K562 (cell line): ENCODE results near the gene CDR2L. TPM values are rescaled to one million over a fixed set of nuclear protein-coding genes. Genes with fewer than 3 reads are reported as not detected.

Source experiments
- ATAC-seq: fragments of 200-7000 bp; cut with Tn5 transposase; 3 replicates; pipeline ENCODE4 v1.9.1; 2020; ENCODE audit warnings: moderate library complexity
- BruUV-seq: library from RNA; stranded (reverse); fragments of 400-500 nt; replicated peaks from 2 replicates; lab custom pipeline; 2021; lab: Mats Ljungman, UMichigan
- CTCF ChIA-PET: fragments of 300-600 bp; formaldehyde crosslinking; extraction: SDS; loops from one replicate; lab custom pipeline; 2021; ENCODE audit warnings: low intra/inter-chr PET ratio; lab: Yijun Ruan, JAX
- POLR2A ChIA-PET: fragments of 300-600, 350-650 bp; sonication (Branson Sonifier 250); formaldehyde crosslinking; extraction: SDS; loops from one replicate; lab custom pipeline; 2021; ENCODE audit warnings: antibody characterized with exemption, inconsistent platforms; lab: Yijun Ruan, JAX
- DNase-seq, 4 experiments: peaks; one replicate each; pipeline versions ENCODE4 v3.0.0 to v3.0.0-alpha.2; 2011 to 2018; ENCODE audit warnings: low spot score in 3 of 4, mixed read lengths in 3 of 4; ENCODE audit errors: extremely low read depth in 1 of 4
- FAIRE-seq: peaks from 2 replicates; lab custom pipeline; 2011; peaks lifted over from hg19 to GRCh38; lab: Jason Lieb, UNC
- H2AFZ ChIP-seq: 2 replicates; pipeline ENCODE4 v1.6.0; 2011; ENCODE audit warnings: low read depth, low read length, control low read depth, inconsistent platforms
- H3K27ac ChIP-seq: fragments of 200-600 bp; 3 replicates; pipeline ENCODE4 v1.8.0; 2011; ENCODE audit warnings: low read depth, mild to moderate bottlenecking, control low read depth, inconsistent platforms, low read length, moderate library complexity, mixed read lengths; ENCODE audit errors: extremely low read depth
- H3K27me3 ChIP-seq, 2 experiments: fragments of 300-600 bp in 1 of 2; 2 replicates in 1 of 2; 3 replicates in 1 of 2; pipeline versions ENCODE4 v1.6.0 to v1.8.0; 2011; ENCODE audit warnings: inconsistent platforms in 2 of 2, low read length in 2 of 2, mild to moderate bottlenecking in 1 of 2, mixed read lengths in 1 of 2, moderate library complexity in 1 of 2; ENCODE audit not compliant: control insufficient read depth in 2 of 2, insufficient read depth in 2 of 2
- H3K36me3 ChIP-seq: fragments of 300-600 bp; 3 replicates; pipeline ENCODE4 v1.8.0; 2011; ENCODE audit warnings: mild to moderate bottlenecking, low read length, inconsistent platforms; ENCODE audit not compliant: control insufficient read depth, insufficient read depth
- H3K4me1 ChIP-seq, 2 experiments: fragments of 200-600 bp in 1 of 2; replicated peaks in 1 of 2; 2 replicates in 1 of 2; 3 replicates in 1 of 2; pipeline versions ENCODE4 v1.5.1 to v1.8.0; 2011; ENCODE audit warnings: inconsistent platforms in 2 of 2, low read length in 2 of 2, mild to moderate bottlenecking in 1 of 2, mixed read lengths in 1 of 2, moderate library complexity in 1 of 2; ENCODE audit not compliant: control insufficient read depth in 2 of 2, insufficient read depth in 2 of 2
- H3K4me2 ChIP-seq: 2 replicates; pipeline ENCODE4 v1.6.1; 2011; ENCODE audit warnings: low read length, control low read depth, inconsistent platforms, mixed read lengths; ENCODE audit not compliant: insufficient read depth
- H3K4me3 ChIP-seq: fragments of 200-600 bp; sonication (generic), shearing (Covaris generic); 2 replicates; pipeline ENCODE4 v1.5.1; 2016; ENCODE audit warnings: control low read depth, inconsistent platforms
- H3K79me2 ChIP-seq: fragments of 200-600 bp; 3 replicates; pipeline ENCODE4 v1.8.0; 2011; ENCODE audit warnings: low read length, inconsistent platforms; ENCODE audit not compliant: control insufficient read depth, insufficient read depth
- H3K9ac ChIP-seq, 2 experiments: 2 replicates each; pipeline versions ENCODE4 v1.6.0 to v1.6.1; 2011; ENCODE audit warnings: low read depth in 2 of 2, low read length in 2 of 2, control low read depth in 1 of 2, inconsistent platforms in 1 of 2, mild to moderate bottlenecking in 1 of 2, mixed read lengths in 1 of 2; ENCODE audit not compliant: insufficient read depth in 1 of 2
- H3K9me1 ChIP-seq: one replicate; pipeline ENCODE4 v1.6.0; 2011; ENCODE audit warnings: inconsistent platforms, mild to moderate bottlenecking, low read length, moderate library complexity; ENCODE audit not compliant: control insufficient read depth, insufficient read depth
- H3K9me3 ChIP-seq: replicated peaks from 2 replicates; pipeline ENCODE4 v1.5.1; 2011; ENCODE audit warnings: low read depth, low read length, inconsistent platforms; ENCODE audit not compliant: control insufficient read depth, insufficient read depth
- H4K20me1 ChIP-seq: replicated peaks from 2 replicates; pipeline ENCODE4 v1.6.1; 2011; ENCODE audit warnings: low read length, inconsistent platforms, mixed read lengths; ENCODE audit not compliant: control insufficient read depth, insufficient read depth
- CREB1 ChIP-seq, 2 experiments: sonication (generic) in 1 of 2; formaldehyde crosslinking in 1 of 2; IDR thresholded peaks; 2 replicates each; pipeline versions ENCODE4 v1.6.1 to v1.8.0; 2012 to 2022; ENCODE audit warnings: inconsistent platforms in 1 of 2, mild to moderate bottlenecking in 1 of 2, missing genetic modification reagents in 1 of 2, moderate library complexity in 1 of 2
- POLR2AphosphoS2 ChIP-seq: IDR thresholded peaks from 2 replicates; pipeline ENCODE4 v1.6.1; 2012; ENCODE audit warnings: low read length, improper control_type of control experiment
- SPI1 ChIP-seq: IDR thresholded peaks from 2 replicates; pipeline ENCODE4 v1.6.1; 2011; ENCODE audit warnings: low read depth, low read length, control low read depth, borderline replicate concordance
- ZSCAN29 ChIP-seq: fragments of 450-650 bp; IDR thresholded peaks from 2 replicates; pipeline ENCODE4 v1.6.1; 2017
- WGBS: fragments of 100-300 bp; shearing (Covaris generic); methylation state at CpG from one replicate; pipeline ENCODE4 v1.1.6; 2016; ENCODE audit warnings: low coverage, mixed read lengths; ENCODE audit not compliant: insufficient coverage; ENCODE audit errors: missing lambda C conversion rate; 5-methylcytosine and 5-hydroxymethylcytosine counted together
- in situ Hi-C: fragments of 300-500 bp; cut with MboI; formaldehyde crosslinking; loops from 4 replicates; pipeline ENCODE4 v1.15.0; 2018; ENCODE audit warnings: inconsistent platforms, mixed read lengths
- intact Hi-C: fragments of 100-400 bp; cut with micrococcal nuclease; formaldehyde crosslinking; loops from 2 replicates; pipeline ENCODE4 v1.14.2; 2022
- polyA plus RNA-seq, 8 experiments: library from polyadenylated mRNA; depleted of rRNA in 4 of 8; stranded (reverse) in 5 of 8; unstranded in 3 of 8; fragments of >200 nt; fragmentation: Nextera tagmentation in 2 of 8; fragmentation: Illumina TruSeq in 1 of 8; extraction: Ambion mirVana in 2 of 8; extraction: Trizol in 1 of 8; gene quantifications; 2 replicates each; pipeline versions ENCODE4 v1.2.1 to v1.2.3, GENCODE V29; 2011 to 2014; ENCODE audit warnings: inconsistent platforms in 1 of 8, missing spikeins in 1 of 8
- total RNA-seq, 7 experiments: library from RNA; depleted of rRNA in 6 of 7; stranded (reverse); fragments of >200 nt in 6 of 7; fragmentation: Illumina TruSeq in 2 of 7; extraction: Trizol in 2 of 7; gene quantifications; 2 replicates each; pipeline versions ENCODE4 v1.2.1 to v1.2.3, GENCODE V29; 2011 to 2021; ENCODE audit warnings: low replicate concordance in 1 of 7

Gene CDR2L
- total and polyA plus RNA-seq, 9 of the 15 experiments (the other 6 are each of a cell fraction or from before 2014, with no cell fraction given), result 2.7 to 16.0 (median 7.3) TPM

DNA sequence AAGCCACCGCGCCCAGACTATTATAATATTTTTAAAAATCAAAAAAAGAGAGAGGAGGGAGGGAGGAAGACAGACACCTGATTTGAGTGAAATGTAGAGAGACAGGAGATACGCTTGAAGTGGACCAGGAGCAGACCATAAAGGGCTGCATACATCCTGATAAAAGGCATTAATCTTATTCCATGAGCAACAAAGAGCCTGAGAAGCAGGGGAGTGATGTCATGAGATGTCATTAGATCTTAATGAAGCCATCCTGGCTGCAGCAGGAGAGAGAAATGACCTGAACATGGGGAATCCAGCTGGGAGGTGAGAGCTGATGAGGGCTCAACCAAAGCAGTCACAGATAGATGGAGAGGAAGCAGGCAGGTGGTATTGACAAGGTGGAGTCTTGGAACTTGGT is 9.6 kb upstream of the CDR2L start (continued):
- no peak for TF ChIP-seq ZSCAN29
- no peak for TF ChIP-seq CREB1 (IDR thresholded peaks at IDR 0.05)
- TF ChIP-seq CREB1 (CRISPR knock-in tag; IDR thresholded peaks at IDR 0.05), result no peak

GRCh38 chr17:74978240-74978639 is 9.2 kb upstream of the CDR2L start:
- Histone ChIP-seq H3K4me3 (no peak overlapping the region), H3K27ac (no peak overlapping the region), H3K9ac (no peak overlapping the region; a peak in 1 of 4 replicates), H2AFZ (no peak overlapping the region), H3K9me1 (no peaks in the 10 kb centered on the region), H4K20me1 (no peaks in the 10 kb centered on the region), H3K36me3 (no peaks in the 10 kb centered on the region), H3K9me3 (no peaks in the 10 kb centered on the region), H3K27me3 (no peaks in the 10 kb centered on the region), H3K4me2 (no peak overlapping the region), H3K79me2 (0 out of 3 replicates have a peak, but pooled peaks cover 3% of the 10 kb centered on the region), H3K4me1 (peaks cover 18 to 38% of the 10 kb centered on the region in 2 experiments)
- peak; percentile 57 for TF ChIP-seq SPI1
- TF ChIP-seq POLR2AphosphoS2, result no peak
- 64% methylated on average over 3 of the region's 3 CpGs for WGBS
- DNase-seq (no peak), FAIRE-seq (no peak), ATAC-seq (no peak)
- intact Hi-C loops (no loop called here), in situ Hi-C loops (no loop called here)
- CTCF ChIA-PET, result no interaction called here
- POLR2A ChIA-PET, result interaction anchor here (0.6 kb wide), 1 partner anchor 1293 kb away, joined by 4 read pairs; no protein-coding TSS in a partner anchor
- no TSS peak for BruUV-seq
